Measurements from ENCODE around the gene MFNG. TPM values are rescaled to one million over a fixed set of nuclear protein-coding genes. Genes with fewer than 3 reads are reported as not detected.

MFNG gene
- total RNA-seq, 1 experiment from 2014 or later = not detected

GRCh38 chr22:37431366-37431765, 54.8 kb downstream of the MFNG start:
- H3K27me3 ChIP-seq (replicated peaks) = peaks cover 28% of the 10 kb centered on the region
- no peak overlapping the region for H3K4me3 ChIP-seq
- peaks cover 26% of the 10 kb centered on the region for H3K9me3 ChIP-seq (replicated peaks)
- peaks cover 45% of the 10 kb centered on the region for H3K4me1 ChIP-seq (replicated peaks)
- peak overlapping the region; percentile 88 for H3K27ac ChIP-seq
- no peak for DNase-seq (ENCODE audit: low read depth in 1 of 2, low spot score in 2 of 2)
- H3K36me3 ChIP-seq = no peaks in the 10 kb centered on the region

- Histone ChIP-seq H3K27ac (peak overlapping the region; percentile 88), H3K36me3 (no peaks in the 10 kb centered on the region), H3K4me3 (no peak overlapping the region), H3K4me1 (replicated peaks) (peaks cover 48% of the 10 kb centered on the region), H3K9me3 (replicated peaks) (peaks cover 26% of the 10 kb centered on the region), H3K27me3 (replicated peaks) (peaks cover 32% of the 10 kb centered on the region)
- no peak for DNase-seq (ENCODE audit: low read depth in 1 of 2, low spot score in 2 of 2)
Measured at GRCh38 chr22:37430941-37431340, 55.2 kb downstream of the MFNG start.

DNA sequence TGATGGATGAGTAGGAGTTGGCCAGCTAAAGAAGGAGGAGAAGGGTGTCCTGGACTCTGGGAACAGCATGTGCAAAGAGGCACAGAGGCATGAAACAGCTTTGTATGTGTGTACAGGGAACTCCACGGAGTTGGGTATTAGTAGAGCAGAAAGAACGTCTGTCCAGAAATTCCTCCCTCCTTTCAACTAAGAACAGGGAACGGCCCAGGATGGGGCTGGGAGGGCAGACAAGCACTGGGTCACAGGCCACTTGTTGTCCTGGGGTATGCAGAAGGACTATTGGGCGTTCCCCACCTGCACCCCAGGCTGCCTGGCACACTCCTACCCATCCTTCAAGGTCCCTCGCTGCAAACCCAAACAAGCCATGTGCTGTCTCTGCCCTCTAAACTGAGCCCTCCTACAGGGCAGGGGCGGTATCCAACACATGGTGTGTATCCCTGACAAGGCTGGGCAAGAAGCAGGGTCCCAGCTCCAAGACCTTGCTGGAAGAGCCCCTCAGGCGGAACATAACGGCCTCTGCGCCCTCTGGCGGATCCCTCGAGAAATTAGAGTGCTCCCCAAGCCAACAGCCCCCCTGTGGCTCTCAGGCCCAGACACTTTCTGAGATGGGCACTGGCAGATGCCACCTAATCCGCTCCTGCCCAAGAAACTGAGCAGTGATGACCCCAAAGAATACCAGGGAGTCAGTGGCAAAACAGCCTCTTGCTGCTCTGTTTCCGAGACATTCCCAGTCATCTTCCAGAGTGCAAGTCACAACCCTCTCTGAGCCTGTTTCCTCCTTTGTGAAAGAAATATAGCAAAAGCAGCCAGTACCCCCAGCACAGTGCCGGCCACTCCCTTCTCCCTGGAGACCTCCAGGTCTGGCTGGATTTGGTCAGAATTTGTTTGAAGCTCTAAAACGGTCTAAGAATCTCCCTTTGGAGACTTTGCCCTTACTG, 57.3 kb downstream of the MFNG start:
- peaks cover 45% of the 10 kb centered on the region for H3K27me3 ChIP-seq (replicated peaks)
- no peak overlapping the region for H3K27ac ChIP-seq
- peak; percentile 54 to 64 for DNase-seq (ENCODE audit: low read depth in 1 of 2, low spot score in 2 of 2)
- peaks cover 15% of the 10 kb centered on the region for H3K9me3 ChIP-seq (replicated peaks)
- no peak overlapping the region for H3K4me3 ChIP-seq
- H3K4me1 ChIP-seq (replicated peaks) = peaks cover 49% of the 10 kb centered on the region
- no peaks in the 10 kb centered on the region for H3K36me3 ChIP-seq

DNA sequence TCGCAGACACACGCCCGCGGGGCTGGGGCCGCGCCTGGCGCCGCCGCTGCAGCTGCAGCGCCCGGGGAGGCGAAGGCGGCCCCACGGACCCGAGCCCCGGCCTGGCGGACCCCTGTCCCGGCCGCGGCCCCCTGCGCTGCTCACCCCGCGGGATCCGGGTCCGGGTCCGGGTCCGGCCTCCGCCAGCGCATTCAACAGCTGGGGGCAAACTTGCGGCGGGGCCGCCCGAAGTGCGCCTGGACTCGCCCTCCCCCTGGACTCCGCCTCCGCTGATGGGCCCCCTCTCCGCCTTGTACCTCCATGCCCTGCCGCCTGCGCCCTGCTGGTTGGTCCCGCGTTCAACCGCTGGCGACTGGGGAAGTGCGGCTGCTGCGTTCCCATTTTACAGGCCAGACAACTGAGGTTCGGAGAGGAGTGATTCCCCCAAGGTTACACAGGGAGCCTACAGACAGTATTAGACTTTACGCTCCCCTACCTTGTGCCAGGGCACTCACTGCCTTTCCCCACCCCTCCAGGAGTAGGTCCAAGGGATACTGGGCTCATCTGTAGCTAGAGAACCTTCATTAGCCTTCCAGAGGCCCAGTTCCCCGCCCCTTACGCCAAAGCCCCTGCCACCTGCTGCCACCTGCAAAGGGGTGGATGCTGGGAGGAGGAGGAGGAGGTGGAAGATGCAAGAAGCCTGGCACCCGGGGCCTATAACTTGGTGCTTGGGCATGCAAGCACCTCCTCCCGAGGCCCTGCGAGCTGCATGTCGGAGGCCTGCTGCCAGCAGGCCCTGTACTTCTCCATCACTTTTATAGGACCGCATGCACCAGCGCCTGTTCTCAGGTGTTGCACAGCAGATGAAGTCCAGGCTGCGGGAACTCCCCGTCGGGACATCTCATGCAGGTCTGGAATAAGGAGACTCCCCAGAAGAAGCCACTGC, 58.2 kb downstream of the MFNG start:
- DNase-seq (ENCODE audit: low read depth in 1 of 2, low spot score in 2 of 2) = no peak
- H3K9me3 ChIP-seq (replicated peaks) = peaks cover 5% of the 10 kb centered on the region
- H3K4me1 ChIP-seq (replicated peaks) = peaks cover 49% of the 10 kb centered on the region
- peaks cover 45% of the 10 kb centered on the region for H3K27me3 ChIP-seq (replicated peaks)
- no peak overlapping the region for H3K27ac ChIP-seq
- H3K36me3 ChIP-seq = no peaks in the 10 kb centered on the region
- peak overlapping the region; percentile 44 for H3K4me3 ChIP-seq

DNA sequence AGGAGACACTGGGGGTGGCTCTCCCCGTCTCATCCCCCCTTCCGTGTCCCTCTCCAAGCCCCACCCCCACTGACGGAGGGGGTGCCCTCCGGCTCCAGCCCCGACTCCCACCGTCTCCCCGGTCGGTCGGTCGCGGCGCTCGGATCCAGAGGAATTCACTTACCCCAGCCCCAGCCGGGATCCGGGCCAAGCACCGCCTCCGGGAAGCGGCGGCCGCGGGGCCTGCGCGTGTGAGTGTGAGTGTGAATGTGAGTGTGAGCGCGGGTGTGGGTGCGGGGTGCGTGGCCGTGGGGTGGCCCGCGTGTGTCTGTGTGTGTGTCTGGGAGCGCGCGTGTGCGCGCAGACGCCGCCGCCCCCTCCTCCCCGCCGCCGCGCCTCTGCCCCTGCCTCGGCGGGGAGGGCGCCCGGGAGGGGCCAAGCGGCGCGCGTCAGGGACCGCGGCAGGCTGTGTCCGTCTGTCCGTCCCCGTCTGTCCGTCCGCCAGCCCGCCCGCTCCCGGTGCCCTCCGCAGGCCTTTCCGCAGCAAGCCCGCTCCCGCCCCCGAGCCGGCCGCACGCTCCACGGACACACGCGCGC, 59.0 kb downstream of the MFNG start, which contains the start of gene ELFN2:
ELFN2 (minus strand) TSS at position 345 of the 576 bp plus-strand sequence. CDS start 51,945 bp downstream, outside the sequence.
- Histone ChIP-seq H3K36me3 (no peaks in the 10 kb centered on the region), H3K27me3 (replicated peaks) (peaks cover 45% of the 10 kb centered on the region), H3K4me1 (replicated peaks) (peaks cover 44% of the 10 kb centered on the region), H3K9me3 (replicated peaks) (no peaks in the 10 kb centered on the region), H3K4me3 (peak within 1 kb of the TSS; percentile 44), H3K27ac (no peak within 1 kb of the TSS)
- no peak for DNase-seq (ENCODE audit: low read depth in 1 of 2, low spot score in 2 of 2)

DNA sequence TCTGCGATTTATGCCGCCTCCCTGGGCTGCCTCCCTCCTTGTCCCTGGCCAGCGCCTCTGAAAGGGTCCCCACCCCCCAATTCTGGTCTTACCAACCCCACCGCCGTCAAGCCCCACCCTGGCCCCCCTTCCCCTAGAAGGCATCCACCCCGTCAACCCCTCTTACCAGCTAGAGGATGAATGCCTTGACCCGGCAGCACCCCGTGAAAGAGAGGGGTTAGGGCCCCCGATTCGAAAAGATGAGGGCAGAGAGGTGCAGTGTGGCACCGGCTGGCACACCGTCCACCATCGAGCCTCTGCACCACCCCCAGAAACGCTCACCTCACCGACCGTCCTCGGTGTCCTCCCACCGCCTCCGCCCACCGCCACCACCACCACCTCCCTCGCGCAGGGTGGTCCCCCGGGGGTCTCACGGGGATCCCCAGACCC, 59.5 kb downstream of the MFNG start:
- peaks cover 50% of the 10 kb centered on the region for H3K27me3 ChIP-seq (replicated peaks)
- no peaks in the 10 kb centered on the region for H3K36me3 ChIP-seq
- no peak overlapping the region; the same call in 1 of the 2 replicates for H3K4me3 ChIP-seq
- peaks cover 40% of the 10 kb centered on the region for H3K4me1 ChIP-seq (replicated peaks)
- no peaks in the 10 kb centered on the region for H3K9me3 ChIP-seq (replicated peaks)
- no peak overlapping the region for H3K27ac ChIP-seq
- DNase-seq (ENCODE audit: low read depth in 1 of 2, low spot score in 2 of 2) = no peak

DNA sequence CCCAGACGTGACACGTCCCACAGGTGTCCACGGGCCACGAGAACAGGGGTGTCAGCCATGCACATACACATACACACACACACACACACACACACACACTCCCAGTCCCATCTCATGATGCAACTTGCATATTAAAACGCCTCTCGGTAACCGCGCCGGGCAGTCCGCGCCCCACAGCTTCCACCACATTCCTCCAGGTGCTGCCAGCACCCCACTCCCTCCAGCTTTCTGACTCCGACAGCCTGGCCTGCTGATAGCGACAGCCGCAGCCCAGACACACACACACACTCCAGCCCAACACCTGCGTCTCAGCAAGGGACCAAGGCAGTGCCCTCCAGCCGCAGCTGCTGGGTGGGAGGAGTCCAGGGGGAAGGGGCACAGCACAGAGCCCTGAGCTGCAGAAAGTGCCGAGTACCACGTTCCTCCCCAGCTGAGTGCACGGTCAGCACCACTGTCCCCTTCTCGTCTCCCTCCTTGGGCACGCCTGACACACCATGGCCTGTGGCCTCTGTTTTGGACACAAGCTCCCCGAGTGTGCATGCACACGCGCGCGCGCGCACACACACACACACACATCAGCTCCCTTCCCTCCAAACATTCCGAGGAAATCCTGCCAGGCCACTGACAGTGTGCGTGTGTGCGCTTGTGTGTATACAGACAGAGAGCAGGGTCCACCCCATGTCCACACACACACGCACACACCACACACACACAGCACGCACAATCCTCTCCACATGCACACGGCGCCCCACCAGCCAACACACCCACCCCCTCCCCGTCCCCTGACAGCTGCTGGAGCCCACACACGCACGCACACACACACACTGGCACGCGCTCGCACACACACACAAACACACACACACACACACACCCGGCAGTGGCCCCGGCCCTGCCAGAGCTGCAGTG, 60.1 kb downstream of the MFNG start:
- Histone ChIP-seq H3K27ac (no peak overlapping the region), H3K4me1 (replicated peaks) (peaks cover 33% of the 10 kb centered on the region), H3K27me3 (replicated peaks) (peaks cover 55% of the 10 kb centered on the region), H3K9me3 (replicated peaks) (no peaks in the 10 kb centered on the region), H3K4me3 (no peak overlapping the region), H3K36me3 (no peaks in the 10 kb centered on the region)
- no peak for DNase-seq (ENCODE audit: low read depth in 1 of 2, low spot score in 2 of 2)

- Histone ChIP-seq H3K4me1 (replicated peaks) (peaks cover 28% of the 10 kb centered on the region), H3K36me3 (no peaks in the 10 kb centered on the region), H3K27me3 (replicated peaks) (peaks cover 62% of the 10 kb centered on the region), H3K4me3 (no peak overlapping the region), H3K9me3 (replicated peaks) (no peaks in the 10 kb centered on the region), H3K27ac (no peak overlapping the region)
- no peak for DNase-seq (ENCODE audit: low read depth in 1 of 2, low spot score in 2 of 2)
Measured at GRCh38 chr22:37425369-37425768, 60.8 kb downstream of the MFNG start.

DNA sequence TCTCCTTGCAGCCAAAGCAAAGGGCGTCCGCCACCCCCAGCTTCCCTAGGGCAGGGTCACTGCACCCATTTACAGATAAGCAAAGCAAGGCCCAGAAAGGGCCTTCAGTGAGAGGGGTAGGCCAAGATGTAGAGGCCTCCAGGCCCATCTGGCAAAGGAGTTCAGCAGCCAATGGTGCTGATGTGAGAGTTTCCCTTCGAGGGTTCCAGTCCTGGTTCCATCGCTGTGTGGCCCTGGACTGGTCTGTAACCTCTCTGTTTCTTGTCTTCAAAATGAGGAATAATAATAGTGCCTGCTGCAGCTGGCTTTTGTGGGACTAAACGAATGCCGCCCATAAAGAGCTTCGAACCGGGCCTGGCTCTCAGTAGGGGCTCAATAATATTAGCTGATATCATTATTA, 62.9 kb downstream of the MFNG start:
- H3K27me3 ChIP-seq (replicated peaks) = peaks cover 72% of the 10 kb centered on the region

GRCh38 chr22:37421468-37421877, 64.7 kb downstream of the MFNG start:
- peaks cover 61% of the 10 kb centered on the region for H3K27me3 ChIP-seq (replicated peaks)
- H3K27ac ChIP-seq = no peak overlapping the region
- peaks cover 9% of the 10 kb centered on the region for H3K4me1 ChIP-seq (replicated peaks)

More for the DNA sequence above, 62.9 kb downstream of the MFNG start:
- Histone ChIP-seq H3K4me1 (replicated peaks) (peaks cover 21% of the 10 kb centered on the region), H3K9me3 (replicated peaks) (no peaks in the 10 kb centered on the region), H3K27ac (no peak overlapping the region), H3K36me3 (no peaks in the 10 kb centered on the region), H3K4me3 (no peak overlapping the region)
- DNase-seq (ENCODE audit: low read depth in 1 of 2, low spot score in 2 of 2) = no peak

GRCh38 chr22:37420686-37421467, 65.3 kb downstream of the MFNG start:
- Histone ChIP-seq H3K36me3 (no peaks in the 10 kb centered on the region), H3K4me1 (replicated peaks) (peaks cover 6% of the 10 kb centered on the region), H3K27ac (no peak overlapping the region), H3K27me3 (replicated peaks) (peaks cover 58% of the 10 kb centered on the region), H3K9me3 (replicated peaks) (no peaks in the 10 kb centered on the region), H3K4me3 (no peak overlapping the region)
- no peak for DNase-seq (ENCODE audit: low read depth in 1 of 2, low spot score in 2 of 2)

More at GRCh38 chr22:37421468-37421877, 64.7 kb downstream of the MFNG start:
- H3K36me3 ChIP-seq = no peaks in the 10 kb centered on the region
- no peak overlapping the region for H3K4me3 ChIP-seq
- DNase-seq (ENCODE audit: low read depth in 1 of 2, low spot score in 2 of 2) = no peak
- no peaks in the 10 kb centered on the region for H3K9me3 ChIP-seq (replicated peaks)

All from SJSA1 (cell line).